NB4 (cell line): ENCODE measurements around the gene ENG.

Source experiments
- DNase-seq: peaks from one replicate; pipeline ENCODE4 v3.0.0; 2010; ENCODE audit warnings: low read depth
- H3K4me3 ChIP-seq: one replicate; pipeline ENCODE4 v1.5.1; 2011; ENCODE audit warnings: mild to moderate bottlenecking, low read depth, low read length, moderate library complexity
- MAX ChIP-seq: IDR thresholded peaks from 2 replicates; pipeline ENCODE4 v1.6.1; 2011; ENCODE audit warnings: low read depth, low read length
- MYC ChIP-seq: IDR thresholded peaks from 2 replicates; pipeline ENCODE4 v1.6.1; 2011; ENCODE audit warnings: low read depth, low read length
- POLR2A ChIP-seq: IDR thresholded peaks from 2 replicates; pipeline ENCODE4 v1.6.1; 2011; ENCODE audit warnings: mild to moderate bottlenecking; ENCODE audit not compliant: insufficient read length; ENCODE audit errors: extremely low read depth
- TF ChIP-seq, protein P1 (sequence below): IDR thresholded peaks from one replicate; pipeline ENCODE4 v1.5.1; 2012; ENCODE audit warnings: low read depth, low read length

The ENG gene

DNA sequence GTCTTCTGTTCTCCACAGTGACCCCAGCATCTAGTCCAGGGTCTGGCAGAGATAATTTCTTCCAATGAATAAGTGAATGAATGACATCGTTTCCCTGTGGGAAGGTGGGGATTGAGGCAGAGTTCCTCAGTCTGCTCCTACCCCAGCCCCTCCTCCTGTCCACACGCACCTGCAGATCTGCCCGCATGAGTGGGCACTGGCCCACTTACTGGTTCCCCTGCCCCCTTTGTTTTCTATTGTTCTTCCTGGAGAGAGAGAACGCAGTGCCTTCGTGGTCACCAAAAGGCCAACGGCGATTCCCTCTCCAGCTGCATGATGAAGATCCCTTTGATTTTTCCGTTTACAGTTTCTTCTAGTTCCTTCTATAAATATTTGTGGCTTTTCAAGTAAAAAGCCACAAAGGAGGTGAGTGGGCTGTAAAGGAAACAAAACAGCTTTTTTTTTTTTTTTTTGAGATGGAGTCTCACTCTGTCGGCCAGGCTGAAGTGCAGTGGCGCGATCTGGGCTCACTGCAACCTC is 57.5 kb downstream of the ENG start:
- no peak for TF ChIP-seq MAX
- TF ChIP-seq, protein P1, sequence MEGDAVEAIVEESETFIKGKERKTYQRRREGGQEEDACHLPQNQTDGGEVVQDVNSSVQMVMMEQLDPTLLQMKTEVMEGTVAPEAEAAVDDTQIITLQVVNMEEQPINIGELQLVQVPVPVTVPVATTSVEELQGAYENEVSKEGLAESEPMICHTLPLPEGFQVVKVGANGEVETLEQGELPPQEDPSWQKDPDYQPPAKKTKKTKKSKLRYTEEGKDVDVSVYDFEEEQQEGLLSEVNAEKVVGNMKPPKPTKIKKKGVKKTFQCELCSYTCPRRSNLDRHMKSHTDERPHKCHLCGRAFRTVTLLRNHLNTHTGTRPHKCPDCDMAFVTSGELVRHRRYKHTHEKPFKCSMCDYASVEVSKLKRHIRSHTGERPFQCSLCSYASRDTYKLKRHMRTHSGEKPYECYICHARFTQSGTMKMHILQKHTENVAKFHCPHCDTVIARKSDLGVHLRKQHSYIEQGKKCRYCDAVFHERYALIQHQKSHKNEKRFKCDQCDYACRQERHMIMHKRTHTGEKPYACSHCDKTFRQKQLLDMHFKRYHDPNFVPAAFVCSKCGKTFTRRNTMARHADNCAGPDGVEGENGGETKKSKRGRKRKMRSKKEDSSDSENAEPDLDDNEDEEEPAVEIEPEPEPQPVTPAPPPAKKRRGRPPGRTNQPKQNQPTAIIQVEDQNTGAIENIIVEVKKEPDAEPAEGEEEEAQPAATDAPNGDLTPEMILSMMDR: no peak
- TF ChIP-seq MYC: no peak
- TF ChIP-seq POLR2A: no peak
- peak; percentile 73 for DNase-seq
- H3K4me3 ChIP-seq: no peak overlapping the region

GRCh38 chr9:127796225-127796813 is 58.1 kb downstream of the ENG start:
- peak; percentile 63 for DNase-seq
- TF ChIP-seq POLR2A (peak; percentile 17), MYC (no peak)
- TF ChIP-seq, protein P1: no peak
- H3K4me3 ChIP-seq: no peak overlapping the region

- no peak for TF ChIP-seq MAX
- peak; percentile 7 for TF ChIP-seq POLR2A
- no peak for DNase-seq
- H3K4me3 ChIP-seq: no peak overlapping the region
These were observed 60.3 kb downstream of the ENG start for GRCh38 chr9:127794001-127794791.

DNA sequence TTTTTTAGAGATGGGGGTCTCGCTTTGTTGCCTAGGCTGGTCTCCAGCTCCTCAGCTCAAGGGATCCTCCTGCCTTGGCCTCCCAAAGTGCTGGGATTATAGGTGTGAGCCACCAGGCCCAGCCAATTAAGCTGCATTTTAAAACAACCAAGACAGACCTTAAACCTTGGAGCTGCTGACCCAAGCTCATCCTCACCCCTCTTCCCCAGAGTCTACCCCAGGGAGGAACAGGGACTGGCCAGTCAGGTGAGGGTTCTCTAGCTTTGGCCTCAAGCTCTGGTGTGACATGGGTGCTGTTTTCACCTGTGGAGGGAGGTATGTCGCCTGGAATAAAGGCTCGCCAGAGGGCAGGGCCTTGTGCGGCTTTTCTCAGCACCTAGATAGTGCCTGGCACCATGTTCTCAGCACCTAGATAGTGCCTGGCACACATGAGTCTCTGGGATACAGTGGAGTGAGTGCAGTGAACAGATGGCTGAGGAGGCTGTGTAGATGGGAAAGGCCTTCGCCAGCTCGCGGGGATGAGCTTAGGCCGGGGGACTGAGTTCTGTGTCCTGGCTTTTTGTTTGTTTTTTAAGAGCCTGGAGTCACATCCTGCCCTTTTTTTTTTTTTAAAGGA is 61.3 kb downstream of the ENG start:
- DNase-seq: no peak
- TF ChIP-seq MYC (no peak), POLR2A (no peak), MAX (no peak)
- TF ChIP-seq, protein P1: no peak
- H3K4me3 ChIP-seq: no peak overlapping the region

DNA sequence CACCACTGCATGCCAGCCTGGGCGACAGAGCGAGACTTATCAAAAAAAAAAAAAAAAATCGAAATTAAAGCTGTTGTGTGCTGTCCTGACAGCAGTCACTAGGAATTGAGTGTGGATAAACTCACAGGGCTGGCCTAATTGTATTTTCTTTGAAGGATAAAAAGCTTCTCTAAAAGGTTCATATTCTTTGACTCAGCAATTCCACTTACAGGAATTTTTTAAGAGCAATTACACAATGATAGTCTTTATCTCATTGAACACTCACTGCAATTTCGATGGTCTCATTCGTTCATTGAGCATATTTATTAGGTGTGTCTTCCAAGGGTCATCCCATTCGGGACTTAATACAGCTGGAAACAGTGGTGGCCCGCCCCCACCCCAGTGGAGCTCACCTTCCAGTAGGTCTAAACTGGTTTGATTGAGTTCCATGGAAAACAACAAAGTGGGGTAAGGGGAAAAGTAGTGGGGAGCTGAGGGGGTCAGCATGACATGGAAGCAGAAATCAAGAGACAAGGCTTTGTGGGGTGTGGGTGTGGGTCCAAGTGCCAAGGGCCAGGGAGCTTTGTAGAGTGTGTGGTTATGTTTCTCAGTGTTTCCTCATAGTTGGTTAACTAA is 61.9 kb downstream of the ENG start:
- TF ChIP-seq MYC: no peak
- TF ChIP-seq POLR2A: no peak
- no peak for TF ChIP-seq MAX
- TF ChIP-seq, protein P1: no peak
- no peak overlapping the region for H3K4me3 ChIP-seq
- no peak for DNase-seq
